Erythroblast (primary cell): ENCODE data around the gene CRNKL1.
"Not testable (repeated sequence)": the region's sequence is repeated elsewhere in the genome, so short reads cannot be mapped to it uniquely, and the experiment has no call there.

Experiments
- DNase-seq, 2 experiments: peaks; one replicate each; lab custom pipeline; 2025; lab: John Stamatoyannopoulos, UW
- GATA1 ChIP-seq: IDR thresholded peaks from 2 replicates; pipeline ENCODE4 v1.6.1; 2011; ENCODE audit warnings: low read depth, mild to moderate bottlenecking, control low read depth, low read length, moderate library complexity
- POLR2A ChIP-seq: IDR thresholded peaks from 2 replicates; pipeline ENCODE4 v1.6.1; 2011; ENCODE audit warnings: mild to moderate bottlenecking, low read length

CRNKL1 gene

GRCh38 chr20:20012541-20012940 lies 39.7 kb downstream of the CRNKL1 start:
- TF ChIP-seq POLR2A: no peak
- TF ChIP-seq GATA1: no peak
- DNase-seq: no peak

- no peak for DNase-seq
- no peak for TF ChIP-seq GATA1
- no peak for TF ChIP-seq POLR2A
These were observed 41.4 kb downstream of the CRNKL1 start for GRCh38 chr20:20010639-20011500.

DNA sequence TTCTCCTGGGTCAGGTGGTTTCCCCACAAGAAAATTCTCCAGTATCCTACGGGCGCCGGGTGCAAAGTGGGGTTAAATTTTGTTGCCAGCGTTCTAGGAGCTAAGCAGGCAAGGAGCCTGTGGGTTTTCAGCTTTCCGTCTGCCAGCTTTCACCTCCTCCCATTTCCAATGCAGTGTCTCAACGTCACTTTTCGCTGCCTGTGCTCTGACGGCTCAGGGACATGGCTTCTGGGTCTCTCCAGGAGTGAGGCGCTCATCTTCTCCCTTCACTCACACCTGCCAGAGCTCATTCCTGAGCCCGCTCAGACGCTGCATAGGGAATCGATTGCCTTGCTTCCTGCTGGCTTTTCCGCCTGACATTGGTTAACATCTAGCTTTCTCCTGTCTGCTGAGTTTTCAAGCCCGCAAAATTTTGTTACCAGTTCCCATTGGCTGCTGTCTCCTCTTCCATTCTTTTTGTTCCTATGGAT lies 42.4 kb downstream of the CRNKL1 start:
- TF ChIP-seq GATA1: no peak
- no peak for TF ChIP-seq POLR2A
- DNase-seq: no peak

GRCh38 chr20:20005342-20005741 lies 46.9 kb downstream of the CRNKL1 start:
- TF ChIP-seq GATA1 (no peak), POLR2A (no peak)
- DNase-seq: no peak

- not testable (repeated sequence) for DNase-seq
These were observed 48.3 kb downstream of the CRNKL1 start for GRCh38 chr20:20003955-20004322.

DNA sequence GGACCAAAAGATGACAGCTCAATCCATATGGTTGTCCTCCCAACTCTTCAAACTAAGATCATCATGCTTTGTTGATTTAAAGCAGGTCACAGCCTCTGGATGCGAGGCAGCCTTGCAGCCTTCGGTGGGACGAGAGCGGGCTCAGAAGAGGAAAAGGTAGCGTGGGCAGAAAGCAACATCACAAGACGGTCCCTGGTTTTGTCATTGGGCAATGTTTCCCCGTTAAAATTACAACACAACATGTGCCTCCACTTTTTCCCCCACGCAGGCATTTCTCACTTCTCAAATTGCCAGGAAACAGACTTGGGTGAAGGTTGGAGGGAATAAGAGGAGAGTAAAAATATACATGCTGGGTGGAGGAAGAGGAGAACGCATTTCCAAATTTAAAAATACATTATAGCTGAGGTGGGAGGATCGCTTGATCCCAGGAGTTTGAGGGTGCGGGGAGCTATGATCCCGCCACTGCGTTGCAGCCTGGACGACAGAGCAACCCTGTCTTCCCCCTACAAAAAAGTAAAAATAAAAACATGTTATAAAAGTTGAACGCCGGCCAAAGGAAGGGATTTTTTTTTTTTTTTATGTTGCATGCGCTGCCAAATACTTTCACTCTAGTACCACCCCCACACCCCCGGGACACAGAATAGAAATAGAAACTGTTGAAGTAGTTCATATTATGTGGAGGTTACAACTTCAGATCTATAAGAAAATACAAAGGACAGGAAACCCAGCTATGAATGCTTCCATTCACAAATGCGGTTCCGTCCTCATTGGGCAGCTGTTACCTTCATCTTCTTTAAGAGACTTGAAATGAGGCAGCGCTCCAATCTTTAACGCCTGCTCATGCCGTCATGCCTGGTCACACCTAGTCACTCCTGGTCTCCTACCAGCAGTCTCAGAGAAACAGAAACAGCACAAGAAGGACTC lies 49.0 kb downstream of the CRNKL1 start:
- no peak for DNase-seq

GRCh38 chr20:20002101-20002998 lies 49.9 kb downstream of the CRNKL1 start:
- TF ChIP-seq GATA1: no peak
- TF ChIP-seq POLR2A: no peak
- DNase-seq: no peak

More for the DNA sequence above, 49.0 kb downstream of the CRNKL1 start:
- TF ChIP-seq POLR2A (no peak), GATA1 (no peak)

GRCh38 chr20:20000211-20000968 lies 51.9 kb downstream of the CRNKL1 start:
- DNase-seq: no peak
- TF ChIP-seq GATA1 (no peak), POLR2A (no peak)

GRCh38 chr20:19998990-19999705 lies 53.1 kb downstream of the CRNKL1 start:
- DNase-seq: no peak
- TF ChIP-seq GATA1: no peak
- no peak for TF ChIP-seq POLR2A

DNA sequence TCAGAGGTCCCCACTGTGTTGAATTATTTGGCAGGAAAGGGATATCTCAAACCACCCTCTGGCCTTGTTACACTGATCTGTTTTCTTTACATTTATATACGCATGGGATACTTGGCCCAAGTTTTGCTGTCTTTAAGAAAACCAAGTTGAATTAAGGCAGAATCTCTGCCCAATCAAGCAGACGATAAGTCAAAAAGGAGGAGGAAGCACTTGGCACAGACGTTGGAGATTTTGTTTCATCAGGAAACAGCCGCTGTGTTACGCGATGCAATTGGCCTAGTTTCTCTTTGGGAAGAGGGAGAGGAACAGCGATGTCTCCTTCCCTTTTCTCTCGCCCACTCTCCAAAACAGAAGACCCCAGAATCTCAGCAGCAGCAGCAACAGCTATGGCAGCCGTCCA lies 55.3 kb downstream of the CRNKL1 start:
- TF ChIP-seq POLR2A (no peak), GATA1 (no peak)
- no peak for DNase-seq

DNA sequence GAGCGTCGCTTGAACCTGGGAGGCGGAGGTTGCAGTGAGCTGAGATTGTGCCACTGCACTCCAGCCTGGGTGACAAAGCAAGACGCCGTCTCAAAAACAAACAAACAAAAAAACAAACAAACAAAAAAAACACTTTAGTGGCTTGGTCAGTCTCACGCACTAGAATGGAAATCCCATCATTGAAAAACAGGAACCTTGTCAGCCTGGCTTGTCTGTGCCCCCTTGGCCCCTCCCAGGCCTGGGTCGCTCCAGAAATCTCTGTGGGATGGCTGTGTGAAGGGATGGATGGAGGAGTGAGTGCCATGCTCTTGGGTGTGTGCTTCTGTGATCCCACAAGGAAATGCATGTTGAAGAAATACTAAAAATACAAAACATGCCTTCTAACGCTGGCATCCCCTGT lies 56.0 kb downstream of the CRNKL1 start:
- no peak for TF ChIP-seq POLR2A
- no peak for DNase-seq

- TF ChIP-seq GATA1 (no peak), POLR2A (no peak)
- DNase-seq: peak; percentile 27 to 56
These were observed 56.9 kb downstream of the CRNKL1 start for GRCh38 chr20:19995220-19995863.
